ENCODE results near the gene MRPL22. TPM values are rescaled to one million over a fixed set of nuclear protein-coding genes. Genes with fewer than 3 reads are reported as not detected.

Gene MRPL22
- total RNA-seq, 1 experiment from 2014 or later, result 27.2 TPM

DNA sequence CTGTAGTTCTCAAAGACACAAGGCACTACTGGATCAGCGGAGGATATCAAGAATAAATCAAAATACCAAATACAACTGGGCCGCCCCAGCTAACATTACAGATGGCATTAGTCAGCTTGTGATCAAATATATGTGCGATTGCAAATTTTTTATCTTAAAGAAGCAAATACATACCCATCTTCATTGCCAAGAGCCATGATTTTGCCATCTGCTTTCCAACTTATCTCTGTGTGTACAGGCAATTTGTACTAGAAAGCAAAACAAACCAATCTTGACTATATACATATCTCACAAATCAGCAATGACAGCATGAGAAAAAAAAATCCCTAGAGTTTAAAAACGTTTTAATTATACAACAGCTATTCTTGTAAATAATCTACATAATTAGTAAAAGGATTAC lies 23.1 kb upstream of the MRPL22 start:
- CTCF ChIA-PET, result no interaction called here
- Histone ChIP-seq H3K27me3 (ENCODE audit: low read length) (no peaks in the 10 kb centered on the region), H3K4me2 (ENCODE audit: low read length) (no peak overlapping the region), H3K4me3 (ENCODE audit: low read length) (no peak overlapping the region), H4K20me1 (ENCODE audit: low read length) (no peaks in the 10 kb centered on the region), H2AFZ (ENCODE audit: low read length) (no peak overlapping the region), H3K36me3 (ENCODE audit: low read depth, low read length) (peaks cover 24% of the 10 kb centered on the region), H3K9me2 (replicated peaks; ENCODE audit: low read length) (no peaks in the 10 kb centered on the region), H3F3A (ENCODE audit: low read length, unreplicated experiment) (no peaks in the 10 kb centered on the region), H3K9ac (ENCODE audit: low read length) (no peak overlapping the region), H3K79me2 (ENCODE audit: low read length) (no peaks in the 10 kb centered on the region), H3K9me3 (ENCODE audit: low read length) (no peaks in the 10 kb centered on the region), H3K27ac (ENCODE audit: low read length) (no peak overlapping the region), H3K4me1 (ENCODE audit: insufficient read depth, low read length) (no peaks in the 10 kb centered on the region)
- POLR2A ChIA-PET (ENCODE audit: unreplicated experiment), result no interaction called here
- TF ChIP-seq EZH2 (IDR thresholded peaks at IDR 0.05; ENCODE audit: low read length, unreplicated experiment) (no peak), EZH2phosphoT487 (IDR thresholded peaks at IDR 0.05; ENCODE audit: borderline replicate concordance, low read length) (no peak)
- TF ChIP-seq, protein P1, sequence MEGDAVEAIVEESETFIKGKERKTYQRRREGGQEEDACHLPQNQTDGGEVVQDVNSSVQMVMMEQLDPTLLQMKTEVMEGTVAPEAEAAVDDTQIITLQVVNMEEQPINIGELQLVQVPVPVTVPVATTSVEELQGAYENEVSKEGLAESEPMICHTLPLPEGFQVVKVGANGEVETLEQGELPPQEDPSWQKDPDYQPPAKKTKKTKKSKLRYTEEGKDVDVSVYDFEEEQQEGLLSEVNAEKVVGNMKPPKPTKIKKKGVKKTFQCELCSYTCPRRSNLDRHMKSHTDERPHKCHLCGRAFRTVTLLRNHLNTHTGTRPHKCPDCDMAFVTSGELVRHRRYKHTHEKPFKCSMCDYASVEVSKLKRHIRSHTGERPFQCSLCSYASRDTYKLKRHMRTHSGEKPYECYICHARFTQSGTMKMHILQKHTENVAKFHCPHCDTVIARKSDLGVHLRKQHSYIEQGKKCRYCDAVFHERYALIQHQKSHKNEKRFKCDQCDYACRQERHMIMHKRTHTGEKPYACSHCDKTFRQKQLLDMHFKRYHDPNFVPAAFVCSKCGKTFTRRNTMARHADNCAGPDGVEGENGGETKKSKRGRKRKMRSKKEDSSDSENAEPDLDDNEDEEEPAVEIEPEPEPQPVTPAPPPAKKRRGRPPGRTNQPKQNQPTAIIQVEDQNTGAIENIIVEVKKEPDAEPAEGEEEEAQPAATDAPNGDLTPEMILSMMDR (conservative IDR thresholded peaks at IDR 0.05; ENCODE audit: low read depth, low read length), result no peak
- no peak for ATAC-seq
- intact Hi-C loops (cut with micrococcal nuclease), result no loop called here
- no TSS peak for BruUV-seq (replicated peaks)
- no peak for DNase-seq

DNA sequence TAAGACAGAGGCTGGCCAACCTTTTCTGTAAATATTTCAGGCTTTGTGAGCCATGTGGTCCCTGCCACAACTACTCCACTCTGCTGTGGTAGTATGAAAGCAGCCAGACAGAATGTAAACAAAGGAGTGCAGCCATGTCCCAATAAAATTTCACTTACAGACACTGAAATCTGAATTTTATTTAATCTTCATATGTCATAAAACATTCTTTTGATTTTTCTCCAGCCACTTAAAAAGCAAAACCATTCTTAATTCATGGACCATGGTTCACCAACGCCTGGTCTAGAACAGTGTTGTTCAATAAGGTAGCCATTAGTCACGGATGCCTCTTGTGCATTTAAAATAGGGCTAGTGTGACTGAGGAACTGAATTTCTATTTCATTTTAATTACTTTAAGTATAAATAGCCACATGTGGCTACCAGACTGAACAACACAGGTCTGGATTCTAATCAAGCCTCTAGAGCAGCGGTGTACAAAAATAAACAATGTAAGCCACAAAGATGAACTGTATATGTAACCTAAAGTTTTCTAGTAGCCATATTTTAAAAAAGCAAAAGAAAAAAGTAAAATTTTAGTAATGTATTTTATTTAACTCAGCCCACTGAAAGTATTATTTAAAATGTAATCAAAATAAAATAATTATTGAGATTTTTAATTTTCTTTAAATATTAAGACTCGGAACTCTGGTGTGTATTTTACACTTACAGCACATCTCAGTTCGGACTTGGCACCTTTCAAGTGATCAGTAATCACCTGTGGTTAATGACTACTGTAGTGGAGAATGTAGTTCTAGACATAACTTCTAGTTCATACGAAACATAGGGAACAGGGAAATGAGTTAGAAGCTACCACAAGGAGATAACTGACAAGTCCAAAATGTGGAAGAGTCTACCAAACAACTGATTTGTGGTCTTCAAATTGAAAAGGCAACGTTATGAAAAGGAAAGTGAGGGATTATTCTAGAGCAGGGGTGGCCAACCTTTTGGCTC lies 17.1 kb upstream of the MRPL22 start:
- no peak overlapping the region for H3K27ac ChIP-seq (ENCODE audit: low read length)
- H3K4me3 ChIP-seq (ENCODE audit: low read length), result no peak overlapping the region
- H3K9me3 ChIP-seq (ENCODE audit: low read length), result no peaks in the 10 kb centered on the region
- no peaks in the 10 kb centered on the region for H3K4me1 ChIP-seq (ENCODE audit: insufficient read depth, low read length)
- H4K20me1 ChIP-seq (ENCODE audit: low read length), result no peaks in the 10 kb centered on the region
- ATAC-seq (peak; percentile 45), DNase-seq (no peak)
- TF ChIP-seq EZH2phosphoT487 (IDR thresholded peaks at IDR 0.05; ENCODE audit: borderline replicate concordance, low read length) (no peak), EZH2 (IDR thresholded peaks at IDR 0.05; ENCODE audit: low read length, unreplicated experiment) (no peak)
- TF ChIP-seq, protein P1 (conservative IDR thresholded peaks at IDR 0.05; ENCODE audit: low read depth, low read length), result no peak
- ChIA-PET CTCF (no interaction called here), POLR2A (ENCODE audit: unreplicated experiment) (no interaction called here)
- H2AFZ ChIP-seq (ENCODE audit: low read length), result no peak overlapping the region
- H3K36me3 ChIP-seq (ENCODE audit: low read depth, low read length), result peaks cover 35% of the 10 kb centered on the region
- H3K79me2 ChIP-seq (ENCODE audit: low read length), result no peaks in the 10 kb centered on the region
- no peaks in the 10 kb centered on the region for H3K9me2 ChIP-seq (replicated peaks; ENCODE audit: low read length)
- H3F3A ChIP-seq (ENCODE audit: low read length, unreplicated experiment), result no peaks in the 10 kb centered on the region
- H3K4me2 ChIP-seq (ENCODE audit: low read length), result no peak overlapping the region
- no TSS peak for BruUV-seq (replicated peaks)
- no peaks in the 10 kb centered on the region for H3K27me3 ChIP-seq (ENCODE audit: low read length)
- intact Hi-C loops (cut with micrococcal nuclease), result no loop called here
- H3K9ac ChIP-seq (ENCODE audit: low read length), result no peak overlapping the region

DNA sequence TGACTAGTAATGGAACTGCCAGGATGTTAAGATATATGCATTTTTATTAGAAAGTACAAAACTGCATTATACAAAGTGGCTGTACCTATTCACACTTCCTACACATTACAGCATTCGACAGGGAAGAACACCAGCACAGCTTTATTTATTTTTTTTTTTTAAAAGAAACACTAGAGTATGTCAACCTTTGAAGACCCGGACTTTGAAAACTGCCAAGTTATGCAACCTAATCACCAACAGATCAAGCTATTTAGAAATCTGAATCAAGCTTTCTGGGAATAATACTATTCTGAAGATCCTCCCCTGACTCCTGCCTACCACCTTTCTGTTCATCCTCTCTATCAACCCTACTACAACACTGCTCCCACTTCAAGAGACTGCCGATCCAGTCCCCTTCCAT lies 7.3 kb upstream of the MRPL22 start:
- ChIA-PET POLR2A (ENCODE audit: unreplicated experiment) (no interaction called here), CTCF (no interaction called here)
- no peaks in the 10 kb centered on the region for H3K27me3 ChIP-seq (ENCODE audit: low read length)
- H3K9ac ChIP-seq (ENCODE audit: low read length), result no peak overlapping the region
- TF ChIP-seq EZH2phosphoT487 (IDR thresholded peaks at IDR 0.05; ENCODE audit: borderline replicate concordance, low read length), result no peak
- TF ChIP-seq EZH2 (IDR thresholded peaks at IDR 0.05; ENCODE audit: low read length, unreplicated experiment), result no peak
- TF ChIP-seq, protein P1 (conservative IDR thresholded peaks at IDR 0.05; ENCODE audit: low read depth, low read length), result no peak
- peaks cover 9% of the 10 kb centered on the region for H3K4me1 ChIP-seq (ENCODE audit: insufficient read depth, low read length)
- no peak overlapping the region for H3K27ac ChIP-seq (ENCODE audit: low read length)
- H3K79me2 ChIP-seq (ENCODE audit: low read length), result peaks cover 30% of the 10 kb centered on the region
- ATAC-seq (no peak), DNase-seq (no peak)
- no TSS peak for BruUV-seq (replicated peaks)
- H3K4me3 ChIP-seq (ENCODE audit: low read length), result no peak overlapping the region
- peaks cover 11% of the 10 kb centered on the region for H3K36me3 ChIP-seq (ENCODE audit: low read depth, low read length)
- no peak overlapping the region for H2AFZ ChIP-seq (ENCODE audit: low read length)
- H4K20me1 ChIP-seq (ENCODE audit: low read length), result no peaks in the 10 kb centered on the region
- intact Hi-C loops (cut with micrococcal nuclease), result no loop called here
- no peaks in the 10 kb centered on the region for H3K9me2 ChIP-seq (replicated peaks; ENCODE audit: low read length)
- H3F3A ChIP-seq (ENCODE audit: low read length, unreplicated experiment), result no peaks in the 10 kb centered on the region
- H3K4me2 ChIP-seq (ENCODE audit: low read length), result no peak overlapping the region
- no peaks in the 10 kb centered on the region for H3K9me3 ChIP-seq (ENCODE audit: low read length)

All from PC-3 (cell line).